SK-N-MC (cell line): Measurements from ENCODE around the gene UBE2G1.
"Not testable (repeated sequence)": the region's sequence is repeated elsewhere in the genome, so short reads cannot be mapped to it uniquely, and the experiment has no call there.

Source experiments
- EZH2 ChIP-seq: fragments of 200-600 bp; sonication (generic); IDR thresholded peaks from one replicate; pipeline ENCODE4 v1.6.1; 2017; ENCODE audit warnings: antibody characterized with exemption
- FOXP2 ChIP-seq: optimal IDR thresholded peaks from 2 replicates; pipeline ENCODE3; 2011; ENCODE audit warnings: mild to moderate bottlenecking, moderate library complexity; ENCODE audit not compliant: insufficient read depth; ENCODE audit errors: extremely low read length, control extremely low read depth
- POLR2AphosphoS5 ChIP-seq: IDR thresholded peaks from 2 replicates; pipeline ENCODE4 v1.6.1; 2012; ENCODE audit warnings: mild to moderate bottlenecking, low read depth, low read length, borderline replicate concordance

DNA sequence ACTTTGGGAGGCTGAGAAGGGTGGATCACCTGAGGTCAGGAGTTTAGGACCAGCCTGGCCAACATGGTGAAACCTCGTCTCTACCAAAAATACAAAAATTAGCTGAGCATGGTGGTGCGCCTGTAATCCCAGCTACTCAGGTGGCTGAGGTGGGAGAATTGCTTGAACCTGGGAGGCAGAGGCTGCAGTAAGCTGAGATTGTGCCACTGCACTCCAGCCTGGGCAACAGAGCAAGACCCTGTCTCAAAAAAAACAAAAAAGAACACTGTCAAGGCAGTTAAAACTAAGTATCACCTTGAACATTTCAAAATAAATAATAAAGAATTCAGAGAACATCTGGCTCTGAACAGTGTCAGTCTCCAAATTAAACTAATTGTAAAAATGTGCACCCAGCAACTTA is 16.3 kb downstream of the UBE2G1 start:
- TF ChIP-seq FOXP2, EZH2, POLR2AphosphoS5: not testable (repeated sequence)
